ENCODE data around the gene BFSP1. TPM values are rescaled to one million over a fixed set of nuclear protein-coding genes. Genes with fewer than 3 reads are reported as not detected.

BFSP1 gene
- total RNA-seq, 1 experiment from 2014 or later: 6.1 TPM

DNA sequence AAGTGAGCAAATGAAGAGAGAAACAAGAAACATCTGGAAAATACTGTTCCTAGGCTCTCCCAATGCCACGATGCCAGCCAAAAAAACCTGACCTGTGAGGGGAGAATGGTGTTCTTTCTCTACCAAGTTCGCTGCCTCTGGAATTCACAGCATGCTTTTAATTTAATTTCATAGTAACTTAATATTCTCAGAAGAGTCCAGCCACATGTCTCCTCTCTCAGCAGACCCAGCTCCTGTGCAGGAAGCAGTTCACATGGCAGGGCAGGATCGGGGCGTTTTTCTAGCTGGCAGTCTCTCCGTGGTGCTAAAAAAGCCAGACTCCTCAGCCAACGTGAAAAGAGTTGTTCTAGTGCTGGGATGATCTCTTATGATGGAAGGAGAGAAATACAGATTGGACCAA lies 57.5 kb downstream of the BFSP1 start:
- intact Hi-C loops (cut with micrococcal nuclease; ENCODE audit: unreplicated experiment): no loop called here
- Histone ChIP-seq H3K27ac (ENCODE audit: low read depth, low read length, poor library complexity, severe bottlenecking) (no peak overlapping the region), H3K9me3 (ENCODE audit: low read depth, low read length, poor library complexity, severe bottlenecking) (no peaks in the 10 kb centered on the region), H3K27me3 (replicated peaks; ENCODE audit: insufficient read depth, low read depth, low read length, poor library complexity) (no peaks in the 10 kb centered on the region), H3K4me3 (ENCODE audit: low read depth, low read length, poor library complexity, severe bottlenecking) (no peak overlapping the region), H3K4me1 (ENCODE audit: insufficient read depth, low read length, poor library complexity, severe bottlenecking) (no peaks in the 10 kb centered on the region), H3K36me3 (ENCODE audit: insufficient read depth, low read length, poor library complexity, severe bottlenecking) (no peaks in the 10 kb centered on the region)
- no TSS peak for BruUV-seq (replicated peaks)
- POLR2A ChIA-PET (ENCODE audit: low non-redundant PET): no interaction called here
- TF ChIP-seq EZH2 (IDR thresholded peaks at IDR 0.05; ENCODE audit: borderline replicate concordance, low read depth, low read length, poor library complexity, severe bottlenecking): no peak
- TF ChIP-seq, protein P1, sequence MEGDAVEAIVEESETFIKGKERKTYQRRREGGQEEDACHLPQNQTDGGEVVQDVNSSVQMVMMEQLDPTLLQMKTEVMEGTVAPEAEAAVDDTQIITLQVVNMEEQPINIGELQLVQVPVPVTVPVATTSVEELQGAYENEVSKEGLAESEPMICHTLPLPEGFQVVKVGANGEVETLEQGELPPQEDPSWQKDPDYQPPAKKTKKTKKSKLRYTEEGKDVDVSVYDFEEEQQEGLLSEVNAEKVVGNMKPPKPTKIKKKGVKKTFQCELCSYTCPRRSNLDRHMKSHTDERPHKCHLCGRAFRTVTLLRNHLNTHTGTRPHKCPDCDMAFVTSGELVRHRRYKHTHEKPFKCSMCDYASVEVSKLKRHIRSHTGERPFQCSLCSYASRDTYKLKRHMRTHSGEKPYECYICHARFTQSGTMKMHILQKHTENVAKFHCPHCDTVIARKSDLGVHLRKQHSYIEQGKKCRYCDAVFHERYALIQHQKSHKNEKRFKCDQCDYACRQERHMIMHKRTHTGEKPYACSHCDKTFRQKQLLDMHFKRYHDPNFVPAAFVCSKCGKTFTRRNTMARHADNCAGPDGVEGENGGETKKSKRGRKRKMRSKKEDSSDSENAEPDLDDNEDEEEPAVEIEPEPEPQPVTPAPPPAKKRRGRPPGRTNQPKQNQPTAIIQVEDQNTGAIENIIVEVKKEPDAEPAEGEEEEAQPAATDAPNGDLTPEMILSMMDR (conservative IDR thresholded peaks at IDR 0.05; ENCODE audit: low read depth, low read length): no peak
- CTCF ChIA-PET: no interaction called here
- no peak for DNase-seq (ENCODE audit: low spot score)

DNA sequence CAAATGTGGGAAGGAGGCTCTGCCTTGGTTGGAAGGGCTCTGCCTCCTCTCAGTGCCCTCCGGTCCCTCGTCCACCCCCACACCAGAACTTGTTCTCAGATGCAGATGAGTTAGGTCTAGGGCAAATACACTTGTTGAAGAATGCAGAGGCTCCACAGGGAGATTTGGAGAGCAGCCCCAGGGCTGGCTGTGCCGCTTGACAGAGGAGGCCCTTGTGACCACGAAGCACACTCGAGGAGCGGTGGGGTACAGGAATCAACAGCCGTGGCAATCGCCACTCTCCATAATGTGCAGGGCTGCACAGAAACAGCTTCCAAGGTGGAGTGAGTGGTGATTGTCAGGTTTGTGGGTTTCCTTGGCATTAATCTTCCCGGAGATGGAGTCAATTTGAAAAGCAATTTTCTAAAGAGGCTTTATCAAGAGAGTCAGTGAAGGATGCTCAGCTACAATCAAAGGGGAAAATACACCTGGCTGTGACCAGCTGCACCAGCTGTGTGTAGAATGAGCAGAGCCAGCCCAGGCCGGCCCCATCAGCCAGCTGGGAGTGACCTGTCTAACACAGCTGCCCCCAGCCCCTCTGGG lies 59.5 kb downstream of the BFSP1 start:
- H3K4me3 ChIP-seq (ENCODE audit: low read depth, low read length, poor library complexity, severe bottlenecking): no peak overlapping the region
- no peaks in the 10 kb centered on the region for H3K36me3 ChIP-seq (ENCODE audit: insufficient read depth, low read length, poor library complexity, severe bottlenecking)
- no peak overlapping the region for H3K27ac ChIP-seq (ENCODE audit: low read depth, low read length, poor library complexity, severe bottlenecking)
- no peak for DNase-seq (ENCODE audit: low spot score)
- no peaks in the 10 kb centered on the region for H3K27me3 ChIP-seq (replicated peaks; ENCODE audit: insufficient read depth, low read depth, low read length, poor library complexity)
- intact Hi-C loops (cut with micrococcal nuclease; ENCODE audit: unreplicated experiment): no loop called here
- ChIA-PET CTCF (no interaction called here), POLR2A (ENCODE audit: low non-redundant PET) (no interaction called here)
- no peaks in the 10 kb centered on the region for H3K9me3 ChIP-seq (ENCODE audit: low read depth, low read length, poor library complexity, severe bottlenecking)
- no peaks in the 10 kb centered on the region for H3K4me1 ChIP-seq (ENCODE audit: insufficient read depth, low read length, poor library complexity, severe bottlenecking)
- no TSS peak for BruUV-seq (replicated peaks)
- TF ChIP-seq EZH2 (IDR thresholded peaks at IDR 0.05; ENCODE audit: borderline replicate concordance, low read depth, low read length, poor library complexity, severe bottlenecking): no peak
- TF ChIP-seq, protein P1 (conservative IDR thresholded peaks at IDR 0.05; ENCODE audit: low read depth, low read length): no peak

DNA sequence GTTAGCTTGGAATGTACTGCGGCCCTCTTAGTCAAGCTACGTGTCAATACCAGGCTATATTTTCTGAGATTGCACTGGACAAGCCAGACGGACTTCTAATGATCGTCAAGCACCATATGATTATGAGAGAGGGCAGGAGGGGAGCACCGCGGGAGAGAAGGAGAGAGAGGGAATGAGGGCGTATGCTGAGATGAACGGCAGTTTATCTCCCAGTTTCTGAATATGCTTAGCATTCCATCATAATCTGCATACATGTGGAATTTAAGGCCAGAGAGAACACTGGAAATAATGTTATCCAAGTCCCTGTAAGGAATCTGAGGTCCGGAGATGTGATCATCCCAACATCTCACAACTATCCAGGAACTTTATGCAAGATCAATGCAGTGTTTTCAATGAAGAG lies 60.2 kb downstream of the BFSP1 start:
- CTCF ChIA-PET: no interaction called here
- Histone ChIP-seq H3K4me1 (ENCODE audit: insufficient read depth, low read length, poor library complexity, severe bottlenecking) (no peaks in the 10 kb centered on the region), H3K36me3 (ENCODE audit: insufficient read depth, low read length, poor library complexity, severe bottlenecking) (peaks cover 7% of the 10 kb centered on the region), H3K9me3 (ENCODE audit: low read depth, low read length, poor library complexity, severe bottlenecking) (no peaks in the 10 kb centered on the region), H3K27ac (ENCODE audit: low read depth, low read length, poor library complexity, severe bottlenecking) (no peak overlapping the region), H3K4me3 (ENCODE audit: low read depth, low read length, poor library complexity, severe bottlenecking) (no peak overlapping the region), H3K27me3 (replicated peaks; ENCODE audit: insufficient read depth, low read depth, low read length, poor library complexity) (no peaks in the 10 kb centered on the region)
- POLR2A ChIA-PET (ENCODE audit: low non-redundant PET): no interaction called here
- no TSS peak for BruUV-seq (replicated peaks)
- no peak for DNase-seq (ENCODE audit: low spot score)
- intact Hi-C loops (cut with micrococcal nuclease; ENCODE audit: unreplicated experiment): no loop called here
- no peak for TF ChIP-seq EZH2 (IDR thresholded peaks at IDR 0.05; ENCODE audit: borderline replicate concordance, low read depth, low read length, poor library complexity, severe bottlenecking)
- TF ChIP-seq, protein P1 (conservative IDR thresholded peaks at IDR 0.05; ENCODE audit: low read depth, low read length): no peak

Measured in A673 (cell line).